Astrocyte (in vitro differentiated cells and primary cell): Measurements from ENCODE around the gene AKT3. TPM values are rescaled to one million over a fixed set of nuclear protein-coding genes. Genes with fewer than 3 reads are reported as not detected.
A peak's percentile ranks its signal among the peaks of the same experiment; 100 is the strongest.
"Not testable (repeated sequence)": the region's sequence is repeated elsewhere in the genome, so short reads cannot be mapped to it uniquely, and the experiment has no call there.

ENCODE experiments used
- DNase-seq: peaks from one replicate; pipeline ENCODE4 v3.0.0-alpha.2; 2010; ENCODE audit warnings: low read depth
- FAIRE-seq: peaks from 2 replicates; lab custom pipeline; 2011; peaks lifted over from hg19 to GRCh38; lab: Jason Lieb, UNC
- H2AFZ ChIP-seq: 2 replicates; pipeline ENCODE4 v1.6.0; 2012; ENCODE audit warnings: low read depth, low read length, inconsistent platforms
- H3K27ac ChIP-seq: 2 replicates; pipeline ENCODE4 v1.5.1; 2011; ENCODE audit warnings: low read depth, low read length, inconsistent platforms
- H3K27me3 ChIP-seq: 2 replicates; pipeline ENCODE4 v1.6.0; 2011; ENCODE audit warnings: low read length, inconsistent platforms; ENCODE audit not compliant: insufficient read depth
- H3K36me3 ChIP-seq: 2 replicates; pipeline ENCODE4 v1.5.1; 2011; ENCODE audit warnings: low read length, inconsistent platforms; ENCODE audit not compliant: insufficient read depth
- H3K4me1 ChIP-seq: 2 replicates; pipeline ENCODE4 v1.5.1; 2011; ENCODE audit warnings: low read length, inconsistent platforms; ENCODE audit not compliant: insufficient read depth
- H3K4me2 ChIP-seq: 2 replicates; pipeline ENCODE4 v1.6.0; 2012; ENCODE audit warnings: low read length, inconsistent platforms
- H3K4me3 ChIP-seq: 2 replicates; pipeline ENCODE4 v1.5.1; 2011; ENCODE audit warnings: low read depth, mild to moderate bottlenecking, low read length, inconsistent platforms; ENCODE audit not compliant: insufficient read depth
- H3K79me2 ChIP-seq: 2 replicates; pipeline ENCODE4 v1.6.0; 2012; ENCODE audit warnings: mild to moderate bottlenecking, low read length, inconsistent platforms; ENCODE audit not compliant: insufficient read depth
- H3K9ac ChIP-seq: 2 replicates; pipeline ENCODE4 v1.6.0; 2012; ENCODE audit warnings: mild to moderate bottlenecking, low read length, inconsistent platforms
- H3K9me3 ChIP-seq: 2 replicates; pipeline ENCODE4 v1.5.1; 2012; ENCODE audit warnings: low read depth, mild to moderate bottlenecking, low read length, inconsistent platforms; ENCODE audit not compliant: insufficient read depth
- H4K20me1 ChIP-seq: 2 replicates; pipeline ENCODE4 v1.6.0; 2012; ENCODE audit warnings: low read length, inconsistent platforms; ENCODE audit not compliant: insufficient read depth
- H3K27ac Mint-ChIP-seq: one replicate; pipeline ENCODE4 v1.8.0; 2021; ENCODE audit warnings: mild to moderate bottlenecking, mixed read lengths; ENCODE audit not compliant: unreplicated experiment
- H3K27me3 Mint-ChIP-seq: one replicate; pipeline ENCODE4 v1.8.0; 2021; ENCODE audit warnings: low read depth, mixed read lengths; ENCODE audit not compliant: unreplicated experiment
- H3K36me3 Mint-ChIP-seq: one replicate; pipeline ENCODE4 v1.8.0; 2021; ENCODE audit warnings: low read depth, mixed read lengths; ENCODE audit not compliant: unreplicated experiment
- H3K4me1 Mint-ChIP-seq: one replicate; pipeline ENCODE4 v1.8.0; 2021; ENCODE audit warnings: low read depth, mixed read lengths; ENCODE audit not compliant: unreplicated experiment
- H3K4me3 Mint-ChIP-seq: one replicate; pipeline ENCODE4 v1.8.0; 2021; ENCODE audit warnings: mild to moderate bottlenecking, moderate library complexity, mixed read lengths; ENCODE audit not compliant: unreplicated experiment
- H3K9me3 Mint-ChIP-seq: one replicate; pipeline ENCODE4 v1.8.0; 2021; ENCODE audit warnings: mild to moderate bottlenecking, mixed read lengths; ENCODE audit not compliant: unreplicated experiment
- CTCF ChIP-seq: IDR thresholded peaks from 2 replicates; pipeline ENCODE4 v1.5.1; 2011; ENCODE audit warnings: low read depth, mild to moderate bottlenecking, inconsistent platforms, low read length, moderate library complexity; ENCODE audit not compliant: insufficient read depth
- EZH2 ChIP-seq: IDR thresholded peaks from 2 replicates; pipeline ENCODE4 v1.6.1; 2012; ENCODE audit warnings: mild to moderate bottlenecking, low read length, inconsistent platforms; ENCODE audit not compliant: insufficient read depth
- total RNA-seq: library from RNA; stranded (reverse); gene quantifications from 2 replicates; pipeline ENCODE4 v1.2.1, GENCODE V29; 2021

Gene AKT3
- total RNA-seq, 1 donor from 2014 or later = 64.5 TPM

GRCh38 chr1:243595527-243596210 is 254.4 kb downstream of the AKT3 start:
- no peaks in the 10 kb centered on the region for H4K20me1 ChIP-seq
- no peak for TF ChIP-seq CTCF
- TF ChIP-seq EZH2 = no peak
- DNase-seq = peak; percentile 73
- H3K9me3 ChIP-seq = no peaks in the 10 kb centered on the region
- H3K4me3 ChIP-seq = no peak overlapping the region
- Mint-ChIP-seq H3K4me3 (peak overlapping the region; percentile 24), H3K4me1 (peaks cover 23% of the 10 kb centered on the region), H3K27me3 (no peaks in the 10 kb centered on the region), H3K27ac (peak overlapping the region; percentile 97), H3K36me3 (peaks cover 3% of the 10 kb centered on the region), H3K9me3 (no peaks in the 10 kb centered on the region)
- H3K27me3 ChIP-seq = no peaks in the 10 kb centered on the region
- peak overlapping the region; percentile 69 for H3K4me2 ChIP-seq
- H3K36me3 ChIP-seq = no peaks in the 10 kb centered on the region
- H3K9ac ChIP-seq = peak overlapping the region; percentile 61
- peak overlapping the region; percentile 86 for H3K27ac ChIP-seq
- H3K79me2 ChIP-seq = no peaks in the 10 kb centered on the region
- H2AFZ ChIP-seq = no peak overlapping the region
- peaks cover 24% of the 10 kb centered on the region for H3K4me1 ChIP-seq
- no peak for FAIRE-seq

- no peak overlapping the region for H3K27ac ChIP-seq
- no peak for FAIRE-seq
- no peaks in the 10 kb centered on the region for H3K79me2 ChIP-seq
Measured at GRCh38 chr1:243594455-243594854, 255.6 kb downstream of the AKT3 start.

GRCh38 chr1:243589286-243589685 is 260.8 kb downstream of the AKT3 start:
- not testable (repeated sequence) for H3K27me3 Mint-ChIP-seq, H3K27ac Mint-ChIP-seq, H3K4me1 ChIP-seq, H3K9me3 Mint-ChIP-seq, H3K4me3 Mint-ChIP-seq, H3K4me2 ChIP-seq, H3K9me3 ChIP-seq, H3K4me1 Mint-ChIP-seq, H3K9ac ChIP-seq, H3K79me2 ChIP-seq, H3K36me3 ChIP-seq, H3K27me3 ChIP-seq, H3K4me3 ChIP-seq, H3K27ac ChIP-seq, DNase-seq, H4K20me1 ChIP-seq, H2AFZ ChIP-seq, FAIRE-seq
- H3K36me3 Mint-ChIP-seq = peaks cover 19% of the 10 kb centered on the region

More at GRCh38 chr1:243594455-243594854, 255.6 kb downstream of the AKT3 start:
- Histone ChIP-seq H3K27me3 (no peaks in the 10 kb centered on the region), H3K36me3 (no peaks in the 10 kb centered on the region), H3K9me3 (no peaks in the 10 kb centered on the region), H2AFZ (no peak overlapping the region), H3K4me1 (peaks cover 24% of the 10 kb centered on the region), H3K9ac (no peak overlapping the region), H3K4me3 (no peak overlapping the region), H4K20me1 (no peaks in the 10 kb centered on the region), H3K4me2 (no peak overlapping the region)
- Mint-ChIP-seq H3K36me3 (peaks cover 3% of the 10 kb centered on the region), H3K27me3 (no peaks in the 10 kb centered on the region), H3K4me1 (peaks cover 21% of the 10 kb centered on the region), H3K4me3 (no peak overlapping the region), H3K9me3 (no peaks in the 10 kb centered on the region), H3K27ac (peak overlapping the region; percentile 49)
- no peak for TF ChIP-seq CTCF
- no peak for TF ChIP-seq EZH2
- no peak for DNase-seq
